Endodermal cell (in vitro differentiated cells): ENCODE data around the gene KCNJ16. TPM values are rescaled to one million over a fixed set of nuclear protein-coding genes. Genes with fewer than 3 reads are reported as not detected.

ENCODE experiments used
- DNase-seq: peaks from one replicate; pipeline ENCODE4 v3.0.0-alpha.2; 2017
- H3K27ac ChIP-seq: 2 replicates; pipeline ENCODE4 v1.5.1; 2013; ENCODE audit warnings: mild to moderate bottlenecking, low read depth, low read length, moderate library complexity
- H3K27me3 ChIP-seq: 2 replicates; pipeline ENCODE4 v1.6.1; 2013; ENCODE audit warnings: mild to moderate bottlenecking, low read length, moderate library complexity; ENCODE audit not compliant: insufficient read depth, control insufficient read depth, poor library complexity, severe bottlenecking
- H3K36me3 ChIP-seq: 2 replicates; pipeline ENCODE4 v1.7.0; 2013; ENCODE audit warnings: mild to moderate bottlenecking, low read length, moderate library complexity; ENCODE audit not compliant: control insufficient read depth, insufficient read depth
- H3K4me1 ChIP-seq: one replicate; pipeline ENCODE4 v1.7.0; 2013; ENCODE audit warnings: low read length; ENCODE audit not compliant: control insufficient read depth, insufficient read depth
- H3K4me3 ChIP-seq: 2 replicates; pipeline ENCODE4 v1.5.1; 2013; ENCODE audit warnings: mild to moderate bottlenecking, low read length, moderate library complexity
- H3K9ac ChIP-seq: 2 replicates; pipeline ENCODE4 v1.6.1; 2013; ENCODE audit warnings: mild to moderate bottlenecking, low read length, moderate library complexity; ENCODE audit not compliant: poor library complexity, severe bottlenecking; ENCODE audit errors: extremely low read depth
- H3K9me3 ChIP-seq: 2 replicates; pipeline ENCODE4 v1.6.1; 2013; ENCODE audit warnings: mild to moderate bottlenecking, low read length, moderate library complexity; ENCODE audit not compliant: control insufficient read depth
- H3K27ac Mint-ChIP-seq: 2 replicates; pipeline ENCODE4 v1.8.0; 2020; ENCODE audit warnings: mixed read lengths
- H3K27me3 Mint-ChIP-seq: 2 replicates; pipeline ENCODE4 v1.8.0; 2021; ENCODE audit warnings: mild to moderate bottlenecking, mixed read lengths; ENCODE audit not compliant: insufficient read depth
- H3K36me3 Mint-ChIP-seq: 2 replicates; pipeline ENCODE4 v1.8.0; 2020; ENCODE audit warnings: low read depth, mixed read lengths
- H3K4me1 Mint-ChIP-seq: 2 replicates; pipeline ENCODE4 v1.8.0; 2020; ENCODE audit warnings: mixed read lengths
- H3K4me3 Mint-ChIP-seq: 2 replicates; pipeline ENCODE4 v1.8.0; 2020; ENCODE audit warnings: mild to moderate bottlenecking, moderate library complexity, mixed read lengths
- H3K9me3 Mint-ChIP-seq: 2 replicates; pipeline ENCODE4 v1.8.0; 2020; ENCODE audit warnings: mild to moderate bottlenecking, mixed read lengths
- CTCF ChIP-seq: fragments of 200-600 bp; sonication (generic); conservative IDR thresholded peaks from 2 replicates; pipeline ENCODE4 v1.5.0; 2021; ENCODE audit warnings: antibody characterized with exemption, mild to moderate bottlenecking
- WGBS, 2 experiments: methylation state at CpG; one replicate each; pipeline versions ENCODE4 v1.1.5 to v1.1.7; 2013; ENCODE audit warnings: missing lambda C conversion rate in 2 of 2, mixed read lengths in 1 of 2; ENCODE audit not compliant: insufficient coverage in 1 of 2, insufficient read length in 1 of 2; 5-methylcytosine and 5-hydroxymethylcytosine counted together
- total RNA-seq, 2 donors: library from RNA; stranded (reverse); fragmentation: NEBNext Ultra II Directional in 1 of 2; extraction: Animal tissue kit (Norgen Biotek cat#: 25700) in 1 of 2; gene quantifications; 2 replicates in 1 of 2; 3 replicates in 1 of 2; pipeline ENCODE4 v1.2.1, GENCODE V29; 2021

The KCNJ16 gene
- total RNA-seq, 2 donors from 2014 or later, result 0.68 to 1.5 TPM

GRCh38 chr17:70074236-70074830 is 692 bp upstream of the KCNJ16 start:
- H3K4me1 Mint-ChIP-seq, result peaks cover 15% of the 10 kb centered on the region
- no peak overlapping the region for H3K4me3 Mint-ChIP-seq
- no peak overlapping the region for H3K27ac Mint-ChIP-seq
- H3K4me3 ChIP-seq, result no peak overlapping the region
- no peaks in the 10 kb centered on the region for H3K36me3 Mint-ChIP-seq
- no peaks in the 10 kb centered on the region for H3K9me3 Mint-ChIP-seq
- no peaks in the 10 kb centered on the region for H3K27me3 Mint-ChIP-seq
- H3K36me3 ChIP-seq, result no peaks in the 10 kb centered on the region
- peaks cover 6% of the 10 kb centered on the region for H3K4me1 ChIP-seq
- WGBS, 2 experiments, result 69 to 86% methylated on average over 2 to 5 of the region's 5 CpGs
- no peaks in the 10 kb centered on the region for H3K27me3 ChIP-seq
- TF ChIP-seq CTCF, result no peak
- H3K9ac ChIP-seq, result no peak overlapping the region
- no peak overlapping the region for H3K27ac ChIP-seq
- DNase-seq, result no peak
- H3K9me3 ChIP-seq, result no peaks in the 10 kb centered on the region

GRCh38 chr17:70076189-70076588 is 1.2 kb downstream of the KCNJ16 start:
- no peaks in the 10 kb centered on the region for H3K27me3 ChIP-seq
- no peak overlapping the region for H3K27ac ChIP-seq
- H3K9me3 ChIP-seq, result no peaks in the 10 kb centered on the region
- H3K27me3 Mint-ChIP-seq, result no peaks in the 10 kb centered on the region
- no peak for DNase-seq
- H3K9me3 Mint-ChIP-seq, result no peaks in the 10 kb centered on the region
- no peak for TF ChIP-seq CTCF
- H3K4me3 ChIP-seq, result no peak overlapping the region
- no peak overlapping the region for H3K9ac ChIP-seq
- H3K36me3 ChIP-seq, result no peaks in the 10 kb centered on the region
- H3K4me1 ChIP-seq, result peaks cover 6% of the 10 kb centered on the region
- H3K27ac Mint-ChIP-seq, result no peak overlapping the region
- no peak overlapping the region for H3K4me3 Mint-ChIP-seq
- WGBS, 2 experiments, result no CpG with 5 or more reads among the region's 1 CpG
- H3K36me3 Mint-ChIP-seq, result no peaks in the 10 kb centered on the region
- peaks cover 15% of the 10 kb centered on the region for H3K4me1 Mint-ChIP-seq

GRCh38 chr17:70076831-70077230 is 1.8 kb downstream of the KCNJ16 start:
- Mint-ChIP-seq H3K27ac (no peak overlapping the region), H3K4me1 (peaks cover 15% of the 10 kb centered on the region), H3K36me3 (no peaks in the 10 kb centered on the region), H3K4me3 (no peak overlapping the region), H3K27me3 (no peaks in the 10 kb centered on the region), H3K9me3 (no peaks in the 10 kb centered on the region)
- no peak overlapping the region for H3K9ac ChIP-seq
- WGBS, 2 experiments, result 43 to 50% methylated on average over 2 of the region's 3 CpGs
- no peak for DNase-seq
- H3K36me3 ChIP-seq, result no peaks in the 10 kb centered on the region
- H3K9me3 ChIP-seq, result no peaks in the 10 kb centered on the region
- H3K27me3 ChIP-seq, result no peaks in the 10 kb centered on the region
- no peak overlapping the region for H3K27ac ChIP-seq
- peaks cover 6% of the 10 kb centered on the region for H3K4me1 ChIP-seq
- TF ChIP-seq CTCF, result no peak
- H3K4me3 ChIP-seq, result no peak overlapping the region
